GM21717 (cell line): ENCODE measurements around the gene RHOBTB1.
A peak's percentile ranks its signal among the peaks of the same experiment; 100 is the strongest.

Source experiments
- ATAC-seq: cut with Tn5 transposase; IDR thresholded peaks from one replicate; pipeline ENCODE4 v1.9.1; 2021; ENCODE audit warnings: mild to moderate bottlenecking, moderate library complexity; ENCODE audit not compliant: unreplicated experiment

Gene RHOBTB1

DNA sequence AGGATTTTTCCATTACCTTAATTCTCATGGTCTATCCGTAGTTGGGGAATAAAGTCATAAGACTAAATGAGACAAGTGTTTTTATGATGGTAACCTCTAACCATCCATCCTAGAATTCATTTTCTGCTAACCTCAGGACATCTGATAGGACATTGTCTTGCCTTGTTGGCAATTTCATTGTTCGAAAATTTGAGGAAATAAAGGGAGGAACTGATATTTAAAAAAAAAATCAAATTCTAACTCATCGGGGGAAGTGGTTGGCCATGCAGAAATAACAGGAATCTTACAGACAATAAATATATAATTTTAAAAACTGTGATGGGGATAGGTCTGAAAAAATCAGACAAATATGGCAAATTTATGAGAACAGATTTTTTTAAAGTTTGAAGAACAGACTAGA lies 21.7 kb upstream of the RHOBTB1 start:
- no peak for ATAC-seq

DNA sequence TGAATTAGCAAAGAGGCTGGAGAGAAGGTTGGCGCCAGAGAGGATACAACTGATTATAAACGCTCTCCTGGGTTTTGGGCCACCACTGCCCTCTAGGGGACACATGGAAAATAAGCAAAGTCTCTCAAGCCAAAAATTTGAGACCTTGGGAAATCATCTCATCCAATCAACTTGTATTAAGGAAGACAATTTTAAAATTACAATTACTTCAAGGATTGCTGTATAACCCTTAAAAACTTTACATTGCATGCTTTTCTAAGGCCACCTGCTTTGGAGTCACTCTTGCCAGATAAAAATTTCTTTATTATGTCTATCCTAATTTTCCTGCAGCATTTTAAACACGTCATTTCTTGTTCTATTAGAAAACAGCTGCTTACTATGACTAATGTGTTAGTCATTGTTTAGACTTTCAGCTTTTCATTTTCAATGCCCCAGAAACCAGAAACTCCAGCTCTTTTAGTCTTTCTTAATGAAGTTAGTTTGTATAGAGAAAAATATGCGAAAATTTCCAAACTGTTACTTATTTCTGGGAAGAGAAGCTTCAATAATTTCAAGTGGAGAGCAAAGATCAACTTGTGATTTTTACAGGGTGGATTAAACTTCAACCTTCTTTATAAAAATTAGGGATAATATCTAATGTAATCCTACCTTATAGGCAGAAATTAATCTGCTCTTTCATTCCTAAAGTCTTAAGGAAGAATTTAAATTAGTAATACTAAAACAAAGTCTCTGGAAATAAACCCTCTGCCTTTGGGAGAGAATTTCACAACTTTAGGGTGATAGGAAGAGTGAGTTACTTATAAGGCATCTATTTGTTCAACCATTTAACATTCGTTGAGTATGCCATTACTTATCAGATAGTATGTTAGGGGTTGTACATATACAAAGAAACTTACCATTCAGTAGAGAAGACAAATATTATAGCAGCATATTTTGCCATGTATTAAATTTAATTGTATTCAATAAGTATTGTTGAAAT lies 20.6 kb upstream of the RHOBTB1 start:
- ATAC-seq: no peak

DNA sequence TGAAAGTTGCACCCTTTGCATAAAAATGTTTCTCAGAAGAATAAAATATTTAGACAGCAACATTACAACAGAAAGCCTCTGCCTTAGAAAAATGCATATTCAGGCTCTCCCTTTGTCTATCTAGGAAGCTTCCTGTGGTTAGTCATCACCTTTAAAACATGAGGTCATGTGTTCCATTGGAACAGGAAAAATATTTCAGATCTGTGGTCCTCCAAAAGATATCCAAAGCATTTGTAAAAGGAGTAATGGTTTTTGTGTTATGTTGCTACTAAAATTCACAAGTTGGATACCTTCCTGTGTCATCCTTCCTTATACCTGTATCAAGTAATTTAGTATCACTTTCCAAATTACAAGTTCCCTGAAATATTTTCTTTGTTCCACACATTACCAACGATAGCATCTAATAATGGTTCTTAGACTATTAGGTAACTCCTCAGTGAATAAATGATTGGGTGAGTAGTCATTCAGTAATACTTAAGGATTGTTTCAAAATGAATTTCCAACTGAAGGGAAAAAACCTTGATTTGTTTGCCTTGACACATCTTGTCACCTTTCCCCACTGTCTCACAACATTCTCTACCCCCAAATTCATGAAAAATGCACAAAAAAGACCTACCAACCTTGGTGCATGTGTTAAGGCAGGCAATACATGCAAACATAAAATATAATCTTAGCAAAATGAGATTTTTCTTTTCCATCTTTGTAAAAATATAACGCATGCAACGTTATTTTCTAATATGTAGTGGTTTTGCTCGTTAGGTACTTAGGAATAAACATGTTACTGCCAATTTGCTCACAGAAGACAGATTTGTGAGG lies 19.7 kb upstream of the RHOBTB1 start:
- no peak for ATAC-seq

DNA sequence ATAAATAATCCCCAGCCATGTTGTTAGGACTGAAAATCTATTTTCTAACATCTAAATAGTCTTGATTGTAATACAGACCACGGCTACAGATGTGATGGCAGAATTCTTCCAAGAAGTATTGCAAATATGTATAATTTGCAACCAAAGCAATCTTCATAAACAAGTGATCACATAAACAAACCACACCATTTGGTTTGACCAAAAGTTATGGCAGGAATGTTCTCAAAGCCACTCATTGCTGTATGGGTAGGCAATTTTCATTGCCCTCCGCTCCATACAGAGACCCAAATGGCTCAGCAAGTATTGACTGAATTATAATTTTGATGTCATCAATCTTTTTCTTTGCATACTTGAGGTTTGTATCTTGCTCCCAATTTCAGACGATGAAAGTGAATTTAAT lies 19.0 kb upstream of the RHOBTB1 start:
- no peak for ATAC-seq

DNA sequence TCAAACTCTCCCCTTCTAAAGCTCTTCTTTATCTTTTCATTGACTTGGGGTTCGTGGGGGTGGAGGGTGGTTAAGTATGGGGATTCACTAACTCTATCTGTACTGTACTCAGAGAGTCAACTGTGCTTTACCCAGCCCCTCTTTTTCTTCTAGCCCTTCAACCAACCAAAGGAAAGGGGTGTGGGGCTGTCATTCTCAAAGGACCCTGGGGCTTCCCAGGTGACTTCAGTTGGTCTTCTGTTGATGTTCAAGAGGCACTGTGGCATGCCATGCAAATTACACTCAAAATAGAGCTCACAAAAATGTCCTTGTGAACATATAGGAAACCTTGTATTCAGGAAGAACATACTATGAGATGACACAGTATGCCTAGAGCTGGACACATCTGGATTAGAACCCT lies 16.9 kb upstream of the RHOBTB1 start:
- no peak for ATAC-seq

DNA sequence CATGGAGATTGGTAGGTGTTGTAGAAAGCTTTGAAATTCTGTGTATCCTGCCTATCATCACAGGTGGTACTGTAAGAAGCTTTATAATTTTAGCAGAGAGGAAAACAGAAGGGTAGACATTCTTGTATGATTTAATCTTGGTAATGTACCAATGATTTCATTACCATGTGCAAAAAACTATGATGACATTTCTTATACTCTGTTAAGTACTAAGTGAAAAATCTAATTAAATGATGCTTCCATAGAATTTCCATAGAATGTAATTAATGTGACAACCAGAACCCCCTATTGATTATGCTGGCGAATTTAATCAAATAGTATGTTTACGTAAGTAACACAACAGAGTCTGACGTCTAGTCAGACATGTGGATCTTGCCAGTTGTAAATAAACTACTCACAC lies 16.0 kb upstream of the RHOBTB1 start:
- ATAC-seq: no peak

DNA sequence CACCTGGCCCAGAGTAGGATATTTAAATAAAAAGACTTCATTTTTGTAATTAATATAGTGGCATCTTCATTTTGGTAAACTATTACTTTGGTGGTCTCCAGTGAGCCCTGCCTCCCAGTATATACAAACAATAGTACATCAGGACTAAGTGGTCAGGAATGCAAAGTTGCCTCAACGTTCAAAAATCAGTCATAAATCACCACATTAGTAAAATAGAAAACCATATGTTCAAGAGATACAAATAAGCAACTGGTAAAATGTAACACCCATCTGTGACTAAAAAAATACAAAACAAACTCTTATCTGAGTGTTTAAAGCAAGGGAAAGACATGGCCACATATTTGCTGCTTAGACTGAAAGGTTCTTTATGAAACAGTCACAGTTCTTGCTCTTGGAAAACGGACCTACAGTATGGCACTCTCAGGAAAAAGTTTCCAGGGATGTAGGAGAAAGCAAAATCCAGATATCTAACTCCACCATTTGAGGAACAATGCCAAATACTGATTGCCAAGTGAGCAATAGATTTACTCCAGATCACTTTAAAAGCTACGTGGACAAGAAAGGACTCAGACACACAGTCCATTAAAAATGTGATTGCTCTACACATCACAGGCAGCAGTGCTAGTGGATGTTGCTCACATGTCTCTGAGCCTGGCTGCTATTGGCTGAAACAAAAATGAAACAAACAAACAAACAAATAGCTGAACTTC lies 15.1 kb upstream of the RHOBTB1 start:
- ATAC-seq: no peak

DNA sequence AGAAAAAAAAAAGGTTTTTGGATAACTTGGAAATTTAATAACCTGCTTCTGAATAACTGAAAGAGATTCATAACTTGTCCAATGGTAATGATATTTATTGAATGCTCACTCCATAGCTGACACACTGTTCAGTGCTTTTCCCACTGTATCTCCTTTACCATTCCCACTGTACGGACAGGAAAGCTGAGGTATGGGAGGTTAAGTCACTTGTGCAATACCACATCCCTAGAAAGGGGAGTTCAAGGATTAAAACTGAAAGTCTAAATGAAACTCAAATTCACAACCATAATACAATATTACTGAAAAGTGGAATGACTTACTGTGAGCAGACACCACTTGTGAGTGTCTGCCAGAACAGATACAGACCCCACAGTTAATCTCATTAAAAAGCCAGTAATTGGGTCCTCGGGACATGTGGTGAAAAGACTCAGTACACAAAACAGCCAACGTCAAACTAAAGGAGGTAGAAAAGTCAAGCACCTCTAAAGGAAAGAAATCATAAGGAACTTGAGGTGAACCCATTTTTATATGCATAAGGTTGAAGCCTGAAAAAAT lies 13.8 kb upstream of the RHOBTB1 start:
- ATAC-seq: no peak

GRCh38 chr10:60955957-60956425 lies 12.0 kb upstream of the RHOBTB1 start:
- no peak for ATAC-seq

DNA sequence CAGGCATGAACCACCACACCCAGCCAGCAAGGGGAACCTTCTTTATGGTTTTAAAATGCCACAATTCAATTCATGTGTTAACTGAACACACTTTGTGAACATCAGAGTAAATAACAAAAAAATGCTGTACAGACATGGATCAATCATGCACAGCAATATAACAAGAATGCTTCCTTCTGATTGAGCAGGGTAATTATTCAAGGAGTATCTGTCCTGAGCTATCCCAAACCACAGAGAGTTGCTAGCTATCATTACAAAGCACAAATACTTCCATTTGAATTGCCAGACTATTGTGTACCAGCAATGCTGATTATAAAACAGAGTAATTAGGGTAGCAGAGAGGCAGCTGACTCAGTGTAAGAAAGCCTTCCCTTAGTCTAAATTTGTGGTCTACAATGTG lies 11.3 kb upstream of the RHOBTB1 start:
- no peak for ATAC-seq

DNA sequence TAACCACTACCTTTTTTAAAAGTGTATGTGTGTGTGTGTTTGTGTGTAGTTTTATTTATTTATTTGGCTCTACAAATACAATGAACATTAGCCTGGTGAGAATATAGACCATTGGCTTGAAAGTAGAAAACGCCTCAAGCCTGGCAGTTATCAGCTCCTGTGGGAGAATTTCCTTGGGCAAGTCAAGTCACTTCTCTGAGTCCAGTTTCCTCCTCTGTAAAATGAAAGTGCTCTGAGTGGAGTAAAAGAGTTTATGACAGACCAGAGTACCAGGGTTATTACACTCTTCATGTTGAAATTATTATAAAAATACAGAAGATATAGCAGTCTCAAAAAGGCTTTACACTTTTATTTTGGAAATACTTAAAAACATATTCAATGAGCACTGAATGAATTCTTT lies 10.1 kb upstream of the RHOBTB1 start:
- no peak for ATAC-seq

DNA sequence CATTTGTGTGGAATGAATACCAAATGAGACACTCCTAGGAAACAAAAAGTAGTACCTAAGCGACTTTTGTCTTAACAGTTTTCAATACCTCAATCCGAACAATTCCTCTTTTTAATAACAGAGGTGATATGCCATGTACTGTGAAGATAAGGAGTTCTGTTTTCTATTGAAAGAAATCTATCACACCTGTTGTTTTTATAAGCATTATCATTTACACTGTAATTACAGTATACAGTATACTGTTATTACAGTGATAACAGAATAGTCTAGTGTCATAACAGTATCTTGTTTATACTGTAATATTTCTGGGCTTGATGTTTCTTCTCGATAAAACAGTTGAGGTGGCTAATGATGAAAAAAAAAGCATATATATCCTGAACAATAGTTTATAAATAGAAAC lies 9.4 kb upstream of the RHOBTB1 start:
- ATAC-seq: no peak

DNA sequence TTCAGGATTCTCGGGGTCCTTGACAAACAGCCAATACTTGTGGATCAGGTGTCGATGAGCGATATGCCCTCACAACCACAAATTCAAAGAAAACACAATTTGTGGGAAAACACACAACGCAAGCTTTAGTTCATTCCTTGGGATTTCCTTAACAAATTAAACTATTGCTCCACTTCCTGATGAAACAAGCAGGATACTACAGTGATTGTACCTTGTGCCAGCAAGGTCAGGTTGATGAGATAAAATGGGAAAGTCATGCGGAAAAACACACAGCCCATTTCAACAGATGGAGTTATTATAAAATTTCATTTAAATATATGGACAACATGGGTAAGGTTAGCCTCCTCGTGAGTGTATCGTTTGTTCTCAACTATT lies 8.8 kb upstream of the RHOBTB1 start:
- ATAC-seq: no peak

GRCh38 chr10:60952067-60952845 lies 8.3 kb upstream of the RHOBTB1 start:
- no peak for ATAC-seq

GRCh38 chr10:60951272-60951724 lies 7.3 kb upstream of the RHOBTB1 start:
- no peak for ATAC-seq

DNA sequence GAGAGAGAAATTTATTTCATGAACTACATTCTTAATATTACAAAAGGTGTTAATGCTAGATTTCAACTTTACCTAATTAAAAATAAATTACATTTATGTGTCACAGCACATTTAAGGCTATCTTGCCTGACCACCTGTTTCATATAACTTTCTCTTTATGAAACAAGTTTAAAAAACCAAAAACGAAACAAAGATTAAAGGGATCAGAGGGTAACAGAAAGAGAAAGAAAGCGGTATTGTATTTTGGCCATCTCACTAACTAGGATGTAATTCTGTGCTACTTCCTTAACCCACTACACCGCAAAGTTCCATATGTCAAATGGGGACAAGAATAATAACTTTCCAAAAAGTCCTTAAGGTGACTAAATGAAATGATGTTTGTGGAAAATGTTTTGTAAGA lies 6.3 kb upstream of the RHOBTB1 start:
- ATAC-seq: peak; percentile 79

GRCh38 chr10:60948851-60949250 lies 4.9 kb upstream of the RHOBTB1 start:
- ATAC-seq: no peak

DNA sequence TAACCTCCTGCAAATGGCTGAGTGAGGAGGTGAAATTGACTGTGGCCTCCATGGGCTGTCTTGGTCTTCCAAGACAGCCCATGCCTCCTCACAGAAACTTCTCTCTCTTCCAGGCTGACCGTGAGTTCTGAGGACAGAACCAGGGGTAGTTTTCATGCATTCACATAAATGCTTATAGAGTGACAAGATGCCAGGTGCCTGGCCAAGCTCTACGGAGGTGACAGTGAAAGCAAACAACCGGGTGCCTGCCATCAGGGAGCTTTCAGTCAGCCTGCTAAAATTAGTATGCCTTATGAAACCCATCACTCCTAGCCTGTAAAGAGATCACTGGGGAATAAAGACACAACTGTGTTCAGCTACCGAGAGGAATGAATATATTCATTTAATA lies 919 bp upstream of the RHOBTB1 start:
- no peak for ATAC-seq

GRCh38 chr10:60943316-60944057 lies 498 bp downstream of the RHOBTB1 start:
- peak; percentile 24 for ATAC-seq
